Measurements from ENCODE around the gene RBP3.

RBP3 gene

DNA sequence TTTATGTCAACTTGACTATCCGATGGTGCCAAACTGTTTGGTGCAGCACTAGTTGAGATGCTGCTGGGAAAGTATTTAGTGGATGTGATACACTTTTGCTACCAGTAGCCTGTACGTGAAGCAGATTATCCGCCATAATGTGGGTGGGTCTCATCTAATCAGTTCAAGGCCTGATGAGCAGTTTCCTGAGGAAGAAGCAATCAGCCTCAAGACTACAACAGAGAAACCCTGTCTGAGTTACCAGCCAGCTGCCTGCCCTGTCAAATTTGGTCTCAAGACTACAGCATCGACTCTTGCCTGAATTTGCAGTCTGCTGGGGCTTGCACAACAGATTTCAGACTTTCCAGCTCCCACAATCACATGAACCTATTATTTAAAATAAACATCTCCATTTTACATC, 10.9 kb upstream of the RBP3 start:
- DNase-seq = no peak

DNA sequence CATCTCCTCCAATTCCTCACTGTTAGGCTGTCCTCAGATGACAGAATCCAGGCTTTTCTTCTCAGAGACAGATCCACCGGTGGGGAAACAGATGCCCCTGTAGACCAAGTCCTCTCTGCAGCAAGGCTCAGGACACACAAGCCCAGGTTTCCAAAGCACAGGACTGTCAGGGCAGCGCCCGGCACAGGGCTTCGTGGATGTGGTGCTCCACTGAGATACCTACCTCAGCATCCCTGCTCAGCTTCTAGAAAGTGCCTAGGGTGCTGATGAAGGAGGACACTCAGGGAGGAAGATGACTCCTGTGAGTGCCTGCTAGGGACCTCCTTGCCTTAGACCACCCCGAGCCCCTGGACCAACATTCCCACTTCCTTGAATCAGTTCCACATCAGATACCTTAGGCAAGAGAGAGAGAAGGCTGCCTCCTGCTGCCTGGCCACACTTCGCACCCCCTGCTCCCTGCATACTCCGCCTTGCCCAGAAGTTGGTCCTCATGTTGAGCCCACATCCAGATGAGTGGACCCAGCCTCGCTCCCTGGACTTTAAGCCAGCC, 8.9 kb upstream of the RBP3 start:
- no peak for DNase-seq

DNA sequence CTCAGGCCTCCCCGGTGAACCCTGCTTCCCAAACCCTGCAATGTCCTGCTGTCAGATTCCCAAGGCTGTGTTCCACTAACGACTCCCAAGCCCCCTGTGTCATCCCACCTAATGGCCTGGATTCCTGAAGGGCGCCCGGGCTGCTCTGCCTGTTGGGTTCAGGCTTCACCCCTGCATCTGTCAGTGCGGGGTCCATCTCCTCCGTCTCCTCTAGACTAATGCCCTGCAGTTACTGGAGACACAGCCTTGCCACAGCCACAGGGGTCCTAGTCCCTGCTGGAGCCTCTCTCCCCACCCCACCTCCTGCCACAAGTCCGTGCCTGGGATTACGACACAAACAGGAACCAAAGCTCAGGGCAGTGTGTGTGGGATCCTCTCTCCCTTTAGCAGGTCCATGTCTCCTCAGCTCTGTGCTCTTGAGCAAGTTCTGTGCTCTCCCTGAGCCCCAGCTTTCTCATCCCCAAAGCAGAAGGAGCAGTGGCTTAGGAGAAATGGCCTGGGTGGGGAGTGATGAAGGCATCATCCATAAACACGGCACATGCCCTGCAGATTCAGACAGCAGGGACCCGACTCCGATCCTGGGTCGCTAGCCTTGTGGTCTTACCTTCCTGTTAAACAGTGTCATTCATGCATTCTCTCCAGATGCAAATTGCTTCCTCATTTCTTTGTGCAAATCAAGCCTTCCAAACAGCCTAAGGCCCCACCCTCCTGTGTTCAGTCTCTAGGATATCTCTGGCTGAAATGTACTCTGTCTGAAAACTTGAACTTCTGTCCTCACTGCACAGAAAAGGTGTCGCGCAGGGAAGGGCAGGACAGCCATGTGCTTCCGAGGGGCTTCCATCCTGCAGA, 8.2 kb upstream of the RBP3 start:
- DNase-seq = no peak

- DNase-seq = peak; percentile 27
Observed at GRCh38 chr10:47340608-47341170, 7.5 kb upstream of the RBP3 start.

- DNase-seq = no peak
Observed at GRCh38 chr10:47344996-47345870, 2.9 kb upstream of the RBP3 start.

DNA sequence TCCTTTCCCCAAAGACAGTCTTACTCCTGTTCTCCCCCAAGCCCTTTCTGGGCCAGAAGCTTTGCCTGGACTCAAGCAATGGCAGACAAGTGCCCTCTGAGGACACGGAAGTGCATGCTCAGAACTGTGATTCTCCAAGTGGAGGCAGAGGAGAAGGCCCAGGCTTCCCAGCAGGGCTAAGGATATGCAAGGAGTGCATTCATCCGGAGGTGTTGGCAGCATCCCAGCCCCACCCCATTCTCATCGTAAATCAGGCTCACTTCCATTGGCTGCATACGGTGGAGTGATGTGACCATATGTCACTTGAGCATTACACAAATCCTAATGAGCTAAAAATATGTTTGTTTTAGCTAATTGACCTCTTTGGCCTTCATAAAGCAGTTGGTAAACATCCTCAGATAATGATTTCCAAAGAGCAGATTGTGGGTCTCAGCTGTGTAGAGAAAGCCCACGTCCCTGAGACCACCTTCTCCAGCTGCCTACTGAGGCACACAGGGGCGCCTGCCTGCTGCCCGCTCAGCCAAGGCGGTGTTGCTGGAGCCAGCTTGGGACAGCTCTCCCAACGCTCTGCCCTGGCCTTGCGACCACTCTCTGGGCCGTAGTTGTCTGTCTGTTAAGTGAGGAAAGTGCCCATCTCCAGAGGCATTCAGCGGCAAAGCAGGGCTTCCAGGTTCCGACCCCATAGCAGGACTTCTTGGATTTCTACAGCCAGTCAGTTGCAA, 1.4 kb upstream of the RBP3 start:
- DNase-seq = peak; percentile 55

DNA sequence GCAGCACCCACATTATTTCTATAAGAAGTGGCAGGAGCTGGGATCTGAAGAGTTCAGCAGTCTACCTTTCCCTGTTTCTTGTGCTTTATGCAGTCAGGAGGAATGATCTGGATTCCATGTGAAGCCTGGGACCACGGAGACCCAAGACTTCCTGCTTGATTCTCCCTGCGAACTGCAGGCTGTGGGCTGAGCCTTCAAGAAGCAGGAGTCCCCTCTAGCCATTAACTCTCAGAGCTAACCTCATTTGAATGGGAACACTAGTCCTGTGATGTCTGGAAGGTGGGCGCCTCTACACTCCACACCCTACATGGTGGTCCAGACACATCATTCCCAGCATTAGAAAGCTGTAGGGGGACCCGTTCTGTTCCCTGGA, 874 bp upstream of the RBP3 start:
- no peak for DNase-seq

DNA sequence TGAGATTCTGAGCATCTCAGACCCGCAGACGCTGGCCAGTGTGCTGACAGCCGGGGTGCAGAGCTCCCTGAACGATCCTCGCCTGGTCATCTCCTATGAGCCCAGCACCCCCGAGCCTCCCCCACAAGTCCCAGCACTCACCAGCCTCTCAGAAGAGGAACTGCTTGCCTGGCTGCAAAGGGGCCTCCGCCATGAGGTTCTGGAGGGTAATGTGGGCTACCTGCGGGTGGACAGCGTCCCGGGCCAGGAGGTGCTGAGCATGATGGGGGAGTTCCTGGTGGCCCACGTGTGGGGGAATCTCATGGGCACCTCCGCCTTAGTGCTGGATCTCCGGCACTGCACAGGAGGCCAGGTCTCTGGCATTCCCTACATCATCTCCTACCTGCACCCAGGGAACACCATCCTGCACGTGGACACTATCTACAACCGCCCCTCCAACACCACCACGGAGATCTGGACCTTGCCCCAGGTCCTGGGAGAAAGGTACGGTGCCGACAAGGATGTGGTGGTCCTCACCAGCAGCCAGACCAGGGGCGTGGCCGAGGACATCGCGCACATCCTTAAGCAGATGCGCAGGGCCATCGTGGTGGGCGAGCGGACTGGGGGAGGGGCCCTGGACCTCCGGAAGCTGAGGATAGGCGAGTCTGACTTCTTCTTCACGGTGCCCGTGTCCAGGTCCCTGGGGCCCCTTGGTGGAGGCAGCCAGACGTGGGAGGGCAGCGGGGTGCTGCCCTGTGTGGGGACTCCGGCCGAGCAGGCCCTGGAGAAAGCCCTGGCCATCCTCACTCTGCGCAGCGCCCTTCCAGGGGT, 703 bp downstream of the RBP3 start:
- no peak for DNase-seq

GRCh38 chr10:47349516-47349915, 1.4 kb downstream of the RBP3 start:
- no peak for DNase-seq

- DNase-seq = no peak
Observed at GRCh38 chr10:47349941-47350371, 1.8 kb downstream of the RBP3 start.

- DNase-seq = no peak
Observed at GRCh38 chr10:47350671-47351640, 2.8 kb downstream of the RBP3 start.

- no peak for DNase-seq
Observed at GRCh38 chr10:47351899-47352815, 4.0 kb downstream of the RBP3 start.

GRCh38 chr10:47353351-47353750, 5.2 kb downstream of the RBP3 start:
- DNase-seq = no peak

DNA sequence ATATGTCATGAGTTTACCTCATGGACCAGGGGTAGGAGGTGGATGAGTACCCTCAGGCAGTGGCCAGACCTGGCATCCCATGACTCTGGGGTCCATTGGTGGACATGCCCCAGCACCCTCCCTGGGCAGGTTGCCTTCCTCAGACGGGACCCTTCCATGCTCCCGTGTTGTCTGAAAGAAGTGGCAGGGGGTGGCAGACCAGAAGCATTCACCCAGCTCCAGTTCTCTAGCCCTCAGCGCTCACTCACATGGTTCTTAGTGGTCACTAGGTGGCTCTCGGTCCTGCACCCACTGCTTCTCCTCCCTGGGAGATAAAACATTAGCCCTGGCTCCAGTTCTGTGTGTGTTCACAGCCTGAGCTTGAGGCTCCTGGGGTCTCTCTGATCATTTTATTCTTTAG, 6.0 kb downstream of the RBP3 start:
- peak; percentile 32 for DNase-seq

GRCh38 chr10:47354900-47355299, 6.7 kb downstream of the RBP3 start:
- no peak for DNase-seq

- DNase-seq = no peak
Observed at GRCh38 chr10:47356708-47357107, 8.5 kb downstream of the RBP3 start.

GRCh38 chr10:47357131-47357582, 9.0 kb downstream of the RBP3 start:
- DNase-seq = no peak

GRCh38 chr10:47357911-47358310, 9.7 kb downstream of the RBP3 start:
- DNase-seq = no peak

- DNase-seq = no peak
Observed at GRCh38 chr10:47358457-47358856, 10.3 kb downstream of the RBP3 start.

Measured in NCI-H146 (cell line).